Kidney (tissue), 14 donors: Measurements from ENCODE around the gene SUCLG2. TPM values are rescaled to one million over a fixed set of nuclear protein-coding genes. Genes with fewer than 3 reads are reported as not detected.

Experiments used
- DNase-seq, 5 donors: peaks; one replicate each; pipeline ENCODE4 v3.0.0-alpha.2; 2013 to 2020
- FAIRE-seq: peaks from 2 replicates; lab custom pipeline; 2012; peaks lifted over from hg19 to GRCh38; lab: Jason Lieb, UNC
- H3K27ac ChIP-seq, 2 donors: one replicate each; pipeline ENCODE4 v1.7.0; 2013; ENCODE audit warnings: low read depth in 2 of 2, low read length in 2 of 2, inconsistent platforms in 1 of 2
- H3K27me3 ChIP-seq: one replicate; pipeline ENCODE4 v1.7.1; 2013; ENCODE audit warnings: low read length, inconsistent platforms; ENCODE audit not compliant: control insufficient read depth, insufficient read depth
- H3K36me3 ChIP-seq, 3 donors: one replicate each; pipeline versions ENCODE4 v1.7.0 to v1.7.1; 2013; ENCODE audit warnings: low read length in 3 of 3, control low read depth in 1 of 3, inconsistent platforms in 1 of 3; ENCODE audit not compliant: insufficient read depth in 3 of 3, control insufficient read depth in 2 of 3
- H3K4me1 ChIP-seq, 3 donors: one replicate each; pipeline versions ENCODE4 v1.7.0 to v1.7.1; 2013; ENCODE audit warnings: low read length in 3 of 3, inconsistent platforms in 1 of 3, low read depth in 1 of 3; ENCODE audit not compliant: control insufficient read depth in 2 of 3, insufficient read depth in 2 of 3
- H3K4me3 ChIP-seq, 3 donors: one replicate each; pipeline versions ENCODE4 v1.7.0 to v1.8.1; 2013; ENCODE audit warnings: low read length in 3 of 3, control low read depth in 1 of 3, inconsistent platforms in 1 of 3
- H3K9ac ChIP-seq, 3 donors: one replicate each; pipeline versions ENCODE4 v1.7.0 to v1.7.1; 2013; ENCODE audit warnings: low read length in 3 of 3, control low read depth in 1 of 3, inconsistent platforms in 1 of 3
- H3K9me3 ChIP-seq, 3 donors: one replicate each; pipeline versions ENCODE4 v1.7.0 to v1.7.1; 2013; ENCODE audit warnings: low read length in 3 of 3, control low read depth in 1 of 3, inconsistent platforms in 1 of 3; ENCODE audit not compliant: control insufficient read depth in 2 of 3, insufficient read depth in 1 of 3
- intact Hi-C: fragments of 100-400 bp; cut with DNase I; formaldehyde crosslinking; loops from one replicate; pipeline ENCODE4 v1.11.1; 2022
- polyA plus RNA-seq: library from polyadenylated mRNA; stranded (reverse); fragments of 350-450 nt; fragmentation: Illumina TruSeq; extraction: RNeasy Lipid Tissue Mini Kit (QIAGEN cat#74804); gene quantifications from one replicate; pipeline ENCODE4 v1.2.3, GENCODE V29; 2014; ENCODE audit warnings: low read depth, low replicate concordance; ENCODE audit not compliant: insufficient read depth
- total RNA-seq: library from RNA; stranded (reverse); fragmentation: NEBNext Ultra II Directional; extraction: Animal tissue kit (Norgen Biotek cat#: 25700); gene quantifications from one replicate; pipeline ENCODE4 v1.2.1, GENCODE V29; 2021
- TF ChIP-seq, protein P1 (sequence below): IDR thresholded peaks from 3 replicates; pipeline ENCODE4 v1.5.1; 2012; ENCODE audit warnings: mild to moderate bottlenecking, moderate library complexity, borderline replicate concordance; ENCODE audit not compliant: insufficient read depth; ENCODE audit errors: extremely low read depth
- donor health status: control.
- donor health status: control.
- donor health status: control.
- donor health status: control.
- donor health status: control.
- donor health status: DM: yes; HTN: yes; CAD: no.
- donor health status: Normal renal cell carcinoma (clear cell type).

SUCLG2 gene
- total and polyA plus RNA-seq, 2 donors from 2014 or later = 62.8 to 117 TPM

DNA sequence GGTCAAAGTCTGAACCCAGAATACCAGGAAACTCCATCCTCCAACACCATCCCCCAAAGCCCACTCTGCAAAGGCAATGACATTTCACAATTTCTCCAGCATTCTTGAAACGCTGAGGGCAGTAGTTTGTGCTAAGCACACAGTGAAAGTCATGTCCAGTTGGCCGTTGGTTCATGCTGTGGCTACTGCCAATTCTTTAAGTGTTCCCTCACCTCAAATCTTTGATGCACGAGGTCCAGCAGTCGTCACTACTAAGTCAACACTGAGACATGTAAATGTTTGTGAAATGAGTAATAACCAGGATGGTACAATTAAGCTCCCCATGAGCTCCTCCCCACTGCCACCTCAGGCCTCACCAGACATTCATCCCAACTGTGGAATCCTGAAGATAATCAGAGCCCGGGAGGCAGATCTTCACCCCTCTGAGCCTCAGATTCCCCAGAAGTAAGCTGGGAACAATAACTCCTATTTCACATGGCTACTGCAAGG, 7.0 kb downstream of the SUCLG2 start:
- H3K27me3 ChIP-seq = no peaks in the 10 kb centered on the region
- no peaks in the 10 kb centered on the region for H3K9me3 ChIP-seq
- FAIRE-seq = no peak
- TF ChIP-seq, protein P1, sequence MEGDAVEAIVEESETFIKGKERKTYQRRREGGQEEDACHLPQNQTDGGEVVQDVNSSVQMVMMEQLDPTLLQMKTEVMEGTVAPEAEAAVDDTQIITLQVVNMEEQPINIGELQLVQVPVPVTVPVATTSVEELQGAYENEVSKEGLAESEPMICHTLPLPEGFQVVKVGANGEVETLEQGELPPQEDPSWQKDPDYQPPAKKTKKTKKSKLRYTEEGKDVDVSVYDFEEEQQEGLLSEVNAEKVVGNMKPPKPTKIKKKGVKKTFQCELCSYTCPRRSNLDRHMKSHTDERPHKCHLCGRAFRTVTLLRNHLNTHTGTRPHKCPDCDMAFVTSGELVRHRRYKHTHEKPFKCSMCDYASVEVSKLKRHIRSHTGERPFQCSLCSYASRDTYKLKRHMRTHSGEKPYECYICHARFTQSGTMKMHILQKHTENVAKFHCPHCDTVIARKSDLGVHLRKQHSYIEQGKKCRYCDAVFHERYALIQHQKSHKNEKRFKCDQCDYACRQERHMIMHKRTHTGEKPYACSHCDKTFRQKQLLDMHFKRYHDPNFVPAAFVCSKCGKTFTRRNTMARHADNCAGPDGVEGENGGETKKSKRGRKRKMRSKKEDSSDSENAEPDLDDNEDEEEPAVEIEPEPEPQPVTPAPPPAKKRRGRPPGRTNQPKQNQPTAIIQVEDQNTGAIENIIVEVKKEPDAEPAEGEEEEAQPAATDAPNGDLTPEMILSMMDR = no peak
- no peak overlapping the region for H3K27ac ChIP-seq
- H3K36me3 ChIP-seq = no peaks in the 10 kb centered on the region
- H3K4me1 ChIP-seq = peaks cover 0 to 22% (median 0%) of the 10 kb centered on the region in 3 donors
- no peak overlapping the region for H3K9ac ChIP-seq
- intact Hi-C loops = no loop called here
- DNase-seq = no peak
- no peak overlapping the region for H3K4me3 ChIP-seq

DNA sequence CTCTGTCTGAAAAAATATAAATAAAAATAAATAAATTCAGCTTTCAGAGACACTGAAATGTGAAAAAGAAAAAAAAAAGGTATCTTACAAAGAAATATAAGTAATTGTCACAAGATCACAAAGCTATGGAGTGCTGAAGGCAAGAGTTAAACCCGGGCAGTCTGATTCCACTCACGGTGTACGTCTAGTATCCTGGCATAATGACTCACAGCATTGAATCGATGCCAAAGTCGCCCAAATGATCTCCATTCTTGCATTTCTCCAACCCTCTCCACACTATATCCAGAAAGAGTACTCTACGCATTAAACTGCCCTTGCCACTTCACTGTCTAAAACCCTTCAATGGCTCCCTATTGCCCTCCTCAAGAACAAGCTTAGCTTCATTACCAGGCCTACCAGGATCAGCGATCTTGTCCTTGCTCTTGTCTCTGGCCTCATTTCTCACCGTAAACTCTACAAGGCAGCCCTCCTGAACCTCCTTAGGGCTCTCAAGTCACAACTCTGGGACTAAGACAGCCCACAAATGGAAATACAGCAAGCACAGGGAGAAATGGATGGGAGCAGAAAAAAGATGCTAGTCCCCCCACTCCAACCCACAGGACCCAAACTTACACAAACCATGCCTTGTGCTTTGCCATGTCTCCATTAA, 7.7 kb downstream of the SUCLG2 start:
- TF ChIP-seq, protein P1 = no peak
- Histone ChIP-seq H3K9ac (no peak overlapping the region), H3K9me3 (no peaks in the 10 kb centered on the region), H3K4me1 (peaks cover 0 to 22% (median 0%) of the 10 kb centered on the region in 3 donors), H3K27ac (no peak overlapping the region), H3K27me3 (no peaks in the 10 kb centered on the region), H3K4me3 (no peak overlapping the region), H3K36me3 (no peaks in the 10 kb centered on the region)
- intact Hi-C loops = no loop called here
- DNase-seq (no peak), FAIRE-seq (no peak)

DNA sequence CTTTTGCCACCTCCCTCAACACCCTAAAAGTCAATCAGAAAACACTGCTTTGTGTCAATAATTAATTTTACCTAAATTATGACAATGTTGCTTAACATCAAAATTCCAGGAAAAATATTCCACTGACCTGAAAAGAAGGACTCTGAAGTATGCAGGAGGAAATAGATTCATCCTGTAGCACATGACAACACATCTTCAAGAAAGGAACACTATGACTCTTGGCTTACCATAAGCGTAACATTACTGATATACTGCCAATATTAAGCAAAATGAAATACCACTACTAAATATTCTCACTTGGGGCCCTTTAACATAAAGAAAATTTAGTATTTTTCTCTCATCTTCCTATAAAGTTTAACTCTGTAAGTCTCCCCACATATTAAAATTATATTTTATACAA, 9.6 kb downstream of the SUCLG2 start:
- peaks cover 0 to 21% (median 0%) of the 10 kb centered on the region in 3 donors for H3K4me1 ChIP-seq
- H3K27ac ChIP-seq = no peak overlapping the region
- FAIRE-seq (no peak), DNase-seq (no peak)
- no peak overlapping the region for H3K9ac ChIP-seq
- H3K27me3 ChIP-seq = no peaks in the 10 kb centered on the region
- TF ChIP-seq, protein P1 = no peak
- H3K36me3 ChIP-seq = no peaks in the 10 kb centered on the region
- intact Hi-C loops = no loop called here
- no peak overlapping the region for H3K4me3 ChIP-seq
- no peaks in the 10 kb centered on the region for H3K9me3 ChIP-seq

DNA sequence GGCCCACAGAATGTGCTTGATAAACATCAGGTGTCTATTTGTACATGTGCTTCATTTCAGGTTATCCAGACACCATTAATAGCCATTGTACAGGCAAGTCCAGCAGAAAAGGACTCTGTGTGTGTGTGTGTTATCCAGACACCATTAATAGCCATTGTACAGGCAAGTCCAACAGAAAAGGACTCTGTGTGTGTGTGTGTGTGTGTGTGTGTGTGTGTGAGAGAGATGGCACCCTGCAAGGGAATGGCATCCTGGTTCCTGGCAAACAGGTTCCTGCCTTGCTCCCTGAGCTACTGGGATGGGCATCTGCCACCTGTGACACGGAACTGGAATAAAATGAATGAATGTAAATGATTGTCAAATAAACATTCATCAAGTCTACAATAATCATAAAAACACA, 11.7 kb downstream of the SUCLG2 start:
- DNase-seq (no peak), FAIRE-seq (no peak)
- no peaks in the 10 kb centered on the region for H3K27me3 ChIP-seq
- peaks cover 0 to 2% (median 0%) of the 10 kb centered on the region in 3 donors for H3K4me1 ChIP-seq
- H3K9me3 ChIP-seq = no peaks in the 10 kb centered on the region
- TF ChIP-seq, protein P1 = no peak
- H3K36me3 ChIP-seq = no peaks in the 10 kb centered on the region
- intact Hi-C loops = no loop called here
- no peak overlapping the region for H3K4me3 ChIP-seq
- no peak overlapping the region for H3K9ac ChIP-seq
- H3K27ac ChIP-seq = no peak overlapping the region
